ENCODE measurements around the gene AQP12A.

DNA sequence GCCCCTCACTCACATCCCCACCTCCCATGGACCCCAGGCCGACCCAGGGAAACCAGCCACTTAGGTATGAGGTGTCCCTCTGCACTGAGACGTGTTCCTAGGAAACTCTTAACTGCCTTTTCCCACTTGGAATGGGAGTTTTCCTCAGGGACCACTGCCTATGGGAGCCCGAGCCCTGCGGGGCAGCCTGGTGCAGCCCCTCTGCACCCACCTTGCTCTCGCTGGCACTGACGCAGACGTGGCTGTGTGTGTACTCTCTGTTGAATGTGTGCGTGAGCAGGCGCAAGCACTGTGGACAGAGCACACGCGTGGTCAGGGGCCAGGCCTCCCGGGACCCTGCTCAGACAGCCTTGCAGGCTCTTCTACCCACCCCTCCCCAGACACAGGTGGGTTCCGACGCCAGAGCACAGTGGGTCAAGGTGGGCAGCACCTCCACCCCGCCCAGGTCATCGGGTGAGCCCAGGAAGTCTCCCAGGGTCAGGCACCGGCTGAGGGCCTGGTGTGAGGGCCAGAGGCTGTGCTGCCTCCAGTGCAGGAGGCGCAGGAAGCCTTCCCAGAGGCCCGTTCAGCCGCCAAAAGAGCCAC, 30.0 kb downstream of the AQP12A start:
- TF ChIP-seq CBX5 (IDR thresholded peaks at IDR 0.05; ENCODE audit: borderline replicate concordance, low read depth) = no peak
- TF ChIP-seq, protein P1, sequence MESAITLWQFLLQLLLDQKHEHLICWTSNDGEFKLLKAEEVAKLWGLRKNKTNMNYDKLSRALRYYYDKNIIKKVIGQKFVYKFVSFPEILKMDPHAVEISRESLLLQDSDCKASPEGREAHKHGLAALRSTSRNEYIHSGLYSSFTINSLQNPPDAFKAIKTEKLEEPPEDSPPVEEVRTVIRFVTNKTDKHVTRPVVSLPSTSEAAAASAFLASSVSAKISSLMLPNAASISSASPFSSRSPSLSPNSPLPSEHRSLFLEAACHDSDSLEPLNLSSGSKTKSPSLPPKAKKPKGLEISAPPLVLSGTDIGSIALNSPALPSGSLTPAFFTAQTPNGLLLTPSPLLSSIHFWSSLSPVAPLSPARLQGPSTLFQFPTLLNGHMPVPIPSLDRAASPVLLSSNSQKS (CRISPR knock-in tag; IDR thresholded peaks at IDR 0.05) = no peak
- TF ChIP-seq TRIM28 (IDR thresholded peaks at IDR 0.05) = no peak
- TF ChIP-seq, protein P2, sequence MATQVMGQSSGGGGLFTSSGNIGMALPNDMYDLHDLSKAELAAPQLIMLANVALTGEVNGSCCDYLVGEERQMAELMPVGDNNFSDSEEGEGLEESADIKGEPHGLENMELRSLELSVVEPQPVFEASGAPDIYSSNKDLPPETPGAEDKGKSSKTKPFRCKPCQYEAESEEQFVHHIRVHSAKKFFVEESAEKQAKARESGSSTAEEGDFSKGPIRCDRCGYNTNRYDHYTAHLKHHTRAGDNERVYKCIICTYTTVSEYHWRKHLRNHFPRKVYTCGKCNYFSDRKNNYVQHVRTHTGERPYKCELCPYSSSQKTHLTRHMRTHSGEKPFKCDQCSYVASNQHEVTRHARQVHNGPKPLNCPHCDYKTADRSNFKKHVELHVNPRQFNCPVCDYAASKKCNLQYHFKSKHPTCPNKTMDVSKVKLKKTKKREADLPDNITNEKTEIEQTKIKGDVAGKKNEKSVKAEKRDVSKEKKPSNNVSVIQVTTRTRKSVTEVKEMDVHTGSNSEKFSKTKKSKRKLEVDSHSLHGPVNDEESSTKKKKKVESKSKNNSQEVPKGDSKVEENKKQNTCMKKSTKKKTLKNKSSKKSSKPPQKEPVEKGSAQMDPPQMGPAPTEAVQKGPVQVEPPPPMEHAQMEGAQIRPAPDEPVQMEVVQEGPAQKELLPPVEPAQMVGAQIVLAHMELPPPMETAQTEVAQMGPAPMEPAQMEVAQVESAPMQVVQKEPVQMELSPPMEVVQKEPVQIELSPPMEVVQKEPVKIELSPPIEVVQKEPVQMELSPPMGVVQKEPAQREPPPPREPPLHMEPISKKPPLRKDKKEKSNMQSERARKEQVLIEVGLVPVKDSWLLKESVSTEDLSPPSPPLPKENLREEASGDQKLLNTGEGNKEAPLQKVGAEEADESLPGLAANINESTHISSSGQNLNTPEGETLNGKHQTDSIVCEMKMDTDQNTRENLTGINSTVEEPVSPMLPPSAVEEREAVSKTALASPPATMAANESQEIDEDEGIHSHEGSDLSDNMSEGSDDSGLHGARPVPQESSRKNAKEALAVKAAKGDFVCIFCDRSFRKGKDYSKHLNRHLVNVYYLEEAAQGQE (IDR thresholded peaks at IDR 0.05; ENCODE audit: borderline replicate concordance) = no peak
- TF ChIP-seq, protein P2 (CRISPR knock-in tag; IDR thresholded peaks at IDR 0.05; ENCODE audit: low read depth) = no peak
- TF ChIP-seq ZNF217 (CRISPR knock-in tag; IDR thresholded peaks at IDR 0.05) = no peak
- no peak for TF ChIP-seq ZBTB8A (IDR thresholded peaks at IDR 0.05; ENCODE audit: partially characterized antibody)
- no peak for TF ChIP-seq HDGF (IDR thresholded peaks at IDR 0.05)
- TF ChIP-seq U2AF1 (optimal IDR thresholded peaks at IDR 0.05; ENCODE audit: low read depth, low read length) = no peak
